K562 (cell line): Measurements from ENCODE around the gene PHF19. TPM values are rescaled to one million over a fixed set of nuclear protein-coding genes. Genes with fewer than 3 reads are reported as not detected.

Experiments
- ATAC-seq: fragments of 200-7000 bp; cut with Tn5 transposase; 3 replicates; pipeline ENCODE4 v1.9.1; 2020; ENCODE audit warnings: moderate library complexity
- BruUV-seq: library from RNA; stranded (reverse); fragments of 400-500 nt; replicated peaks from 2 replicates; lab custom pipeline; 2021; lab: Mats Ljungman, UMichigan
- CTCF ChIA-PET: fragments of 300-600 bp; formaldehyde crosslinking; extraction: SDS; loops from one replicate; lab custom pipeline; 2021; ENCODE audit warnings: low intra/inter-chr PET ratio; lab: Yijun Ruan, JAX
- POLR2A ChIA-PET: fragments of 300-600, 350-650 bp; sonication (Branson Sonifier 250); formaldehyde crosslinking; extraction: SDS; loops from one replicate; lab custom pipeline; 2021; ENCODE audit warnings: antibody characterized with exemption, inconsistent platforms; lab: Yijun Ruan, JAX
- DNase-seq, 4 experiments: peaks; one replicate each; pipeline versions ENCODE4 v3.0.0 to v3.0.0-alpha.2; 2011 to 2018; ENCODE audit warnings: low spot score in 3 of 4, mixed read lengths in 3 of 4; ENCODE audit errors: extremely low read depth in 1 of 4
- FAIRE-seq: peaks from 2 replicates; lab custom pipeline; 2011; peaks lifted over from hg19 to GRCh38; lab: Jason Lieb, UNC
- H2AFZ ChIP-seq: 2 replicates; pipeline ENCODE4 v1.6.0; 2011; ENCODE audit warnings: low read depth, low read length, control low read depth, inconsistent platforms
- H3K27ac ChIP-seq: fragments of 200-600 bp; 3 replicates; pipeline ENCODE4 v1.8.0; 2011; ENCODE audit warnings: low read depth, mild to moderate bottlenecking, control low read depth, inconsistent platforms, low read length, moderate library complexity, mixed read lengths; ENCODE audit errors: extremely low read depth
- H3K27me3 ChIP-seq, 2 experiments: fragments of 300-600 bp in 1 of 2; 2 replicates in 1 of 2; 3 replicates in 1 of 2; pipeline versions ENCODE4 v1.6.0 to v1.8.0; 2011; ENCODE audit warnings: inconsistent platforms in 2 of 2, low read length in 2 of 2, mild to moderate bottlenecking in 1 of 2, mixed read lengths in 1 of 2, moderate library complexity in 1 of 2; ENCODE audit not compliant: control insufficient read depth in 2 of 2, insufficient read depth in 2 of 2
- H3K36me3 ChIP-seq: fragments of 300-600 bp; 3 replicates; pipeline ENCODE4 v1.8.0; 2011; ENCODE audit warnings: mild to moderate bottlenecking, low read length, inconsistent platforms; ENCODE audit not compliant: control insufficient read depth, insufficient read depth
- H3K4me1 ChIP-seq, 2 experiments: fragments of 200-600 bp in 1 of 2; replicated peaks in 1 of 2; 2 replicates in 1 of 2; 3 replicates in 1 of 2; pipeline versions ENCODE4 v1.5.1 to v1.8.0; 2011; ENCODE audit warnings: inconsistent platforms in 2 of 2, low read length in 2 of 2, mild to moderate bottlenecking in 1 of 2, mixed read lengths in 1 of 2, moderate library complexity in 1 of 2; ENCODE audit not compliant: control insufficient read depth in 2 of 2, insufficient read depth in 2 of 2
- H3K4me2 ChIP-seq: 2 replicates; pipeline ENCODE4 v1.6.1; 2011; ENCODE audit warnings: low read length, control low read depth, inconsistent platforms, mixed read lengths; ENCODE audit not compliant: insufficient read depth
- H3K4me3 ChIP-seq: fragments of 200-600 bp; sonication (generic), shearing (Covaris generic); 2 replicates; pipeline ENCODE4 v1.5.1; 2016; ENCODE audit warnings: control low read depth, inconsistent platforms
- H3K79me2 ChIP-seq: fragments of 200-600 bp; 3 replicates; pipeline ENCODE4 v1.8.0; 2011; ENCODE audit warnings: low read length, inconsistent platforms; ENCODE audit not compliant: control insufficient read depth, insufficient read depth
- H3K9ac ChIP-seq, 2 experiments: 2 replicates each; pipeline versions ENCODE4 v1.6.0 to v1.6.1; 2011; ENCODE audit warnings: low read depth in 2 of 2, low read length in 2 of 2, control low read depth in 1 of 2, inconsistent platforms in 1 of 2, mild to moderate bottlenecking in 1 of 2, mixed read lengths in 1 of 2; ENCODE audit not compliant: insufficient read depth in 1 of 2
- H3K9me1 ChIP-seq: one replicate; pipeline ENCODE4 v1.6.0; 2011; ENCODE audit warnings: inconsistent platforms, mild to moderate bottlenecking, low read length, moderate library complexity; ENCODE audit not compliant: control insufficient read depth, insufficient read depth
- H3K9me3 ChIP-seq: replicated peaks from 2 replicates; pipeline ENCODE4 v1.5.1; 2011; ENCODE audit warnings: low read depth, low read length, inconsistent platforms; ENCODE audit not compliant: control insufficient read depth, insufficient read depth
- H4K20me1 ChIP-seq: replicated peaks from 2 replicates; pipeline ENCODE4 v1.6.1; 2011; ENCODE audit warnings: low read length, inconsistent platforms, mixed read lengths; ENCODE audit not compliant: control insufficient read depth, insufficient read depth
- PML ChIP-seq: IDR thresholded peaks from 2 replicates; pipeline ENCODE4 v1.6.1; 2012; ENCODE audit warnings: low read length, inconsistent platforms
- SIX5 ChIP-seq, 2 experiments: IDR thresholded peaks; 2 replicates each; pipeline ENCODE4 v1.6.1; 2011; ENCODE audit warnings: low read length in 2 of 2, borderline replicate concordance in 1 of 2, low read depth in 1 of 2, mild to moderate bottlenecking in 1 of 2, moderate library complexity in 1 of 2; ENCODE audit not compliant: insufficient read depth in 1 of 2
- ZNF121 ChIP-seq: sonication (generic); formaldehyde crosslinking; conservative IDR thresholded peaks from 2 replicates; pipeline ENCODE4 v1.8.0; 2022; ENCODE audit warnings: missing genetic modification reagents
- ZNF143 ChIP-seq: sonication (generic); formaldehyde crosslinking; IDR thresholded peaks from 2 replicates; pipeline ENCODE4 v1.9.0; 2022; ENCODE audit warnings: mild to moderate bottlenecking, missing genetic modification reagents
- WGBS: fragments of 100-300 bp; shearing (Covaris generic); methylation state at CpG from one replicate; pipeline ENCODE4 v1.1.6; 2016; ENCODE audit warnings: low coverage, mixed read lengths; ENCODE audit not compliant: insufficient coverage; ENCODE audit errors: missing lambda C conversion rate; 5-methylcytosine and 5-hydroxymethylcytosine counted together
- in situ Hi-C: fragments of 300-500 bp; cut with MboI; formaldehyde crosslinking; loops from 4 replicates; pipeline ENCODE4 v1.15.0; 2018; ENCODE audit warnings: inconsistent platforms, mixed read lengths
- intact Hi-C: fragments of 100-400 bp; cut with micrococcal nuclease; formaldehyde crosslinking; loops from 2 replicates; pipeline ENCODE4 v1.14.2; 2022
- polyA plus RNA-seq, 8 experiments: library from polyadenylated mRNA; depleted of rRNA in 4 of 8; stranded (reverse) in 5 of 8; unstranded in 3 of 8; fragments of >200 nt; fragmentation: Nextera tagmentation in 2 of 8; fragmentation: Illumina TruSeq in 1 of 8; extraction: Ambion mirVana in 2 of 8; extraction: Trizol in 1 of 8; gene quantifications; 2 replicates each; pipeline versions ENCODE4 v1.2.1 to v1.2.3, GENCODE V29; 2011 to 2014; ENCODE audit warnings: inconsistent platforms in 1 of 8, missing spikeins in 1 of 8
- total RNA-seq, 7 experiments: library from RNA; depleted of rRNA in 6 of 7; stranded (reverse); fragments of >200 nt in 6 of 7; fragmentation: Illumina TruSeq in 2 of 7; extraction: Trizol in 2 of 7; gene quantifications; 2 replicates each; pipeline versions ENCODE4 v1.2.1 to v1.2.3, GENCODE V29; 2011 to 2021; ENCODE audit warnings: low replicate concordance in 1 of 7

Gene PHF19
- total and polyA plus RNA-seq, 9 of the 15 experiments (the other 6 are each of a cell fraction or from before 2014, with no cell fraction given): 95.8 to 403 (median 255) TPM

- FAIRE-seq: no peak
- Histone ChIP-seq H3K27ac (no peak overlapping the region), H3K79me2 (no peaks in the 10 kb centered on the region), H3K9me1 (no peaks in the 10 kb centered on the region), H3K4me2 (no peak overlapping the region), H3K9me3 (no peaks in the 10 kb centered on the region), H3K9ac (peak overlapping the region in 1 of 2 experiments; percentile 69; a peak in 2 of 4 replicates), H3K36me3 (no peaks in the 10 kb centered on the region), H3K4me3 (no peak overlapping the region), H3K4me1 (peaks cover 23 to 27% of the 10 kb centered on the region in 2 experiments; a peak in 4 of 5 replicates), H2AFZ (peak overlapping the region; percentile 20; the same call in 1 of the 2 replicates)
- no peak; the same call in 1 of the 3 replicates for ATAC-seq
- ChIA-PET POLR2A (interaction anchor here (0.7 to 22.9 kb wide), 6 partner anchors 11 to 60 kb away, joined by 3 to 464 read pairs (median 8); partner anchors contain the start of gene PHF19), CTCF (no interaction called here)
- 50% methylated on average over 16 of the region's 16 CpGs for WGBS
- no peak for DNase-seq
- in situ Hi-C loops (no loop called here), intact Hi-C loops (no loop called here)
- BruUV-seq: no TSS peak
- TF ChIP-seq SIX5 (IDR thresholded peaks at IDR 0.05; ENCODE audit: borderline replicate concordance in 1 of 2, insufficient read depth in 1 of 2, low read depth in 1 of 2, low read length in 2 of 2): no peak
- no peak for TF ChIP-seq ZNF121 (CRISPR knock-in tag)
- no peak for TF ChIP-seq PML
- TF ChIP-seq ZNF143 (CRISPR knock-in tag): no peak
- TF ChIP-seq, all 486 proteins: peak for 0
- Histone ChIP-seq H3K27me3 (no peaks in the 10 kb centered on the region), H4K20me1 (no peaks in the 10 kb centered on the region)
These were observed 27.3 kb upstream of the PHF19 start for GRCh38 chr9:120904061-120904977.
